Natural killer cell (primary cell): ENCODE results near the gene CAMKK1. TPM values are rescaled to one million over a fixed set of nuclear protein-coding genes. Genes with fewer than 3 reads are reported as not detected.
A peak's percentile ranks its signal among the peaks of the same experiment; 100 is the strongest.

Experiments used
- ATAC-seq, 3 donors: fragments of 150-1000 bp in 2 of 3; fragments of 200-7000 bp in 1 of 3; cut with Tn5 transposase; 1 replicate in 1 of 3; 2 replicates in 2 of 3; pipeline ENCODE4 v1.10.0; 2021; ENCODE audit warnings: mild to moderate bottlenecking in 2 of 3, moderate library complexity in 2 of 3
- DNase-seq, 2 donors: peaks; one replicate each; pipeline versions ENCODE4 v3.0.0 to v3.0.0-alpha.2; 2013 to 2021; ENCODE audit warnings: mixed read lengths in 1 of 2
- H3K27ac ChIP-seq: one replicate; pipeline ENCODE4 v1.5.1; 2013; ENCODE audit warnings: mild to moderate bottlenecking, low read length
- H3K27me3 ChIP-seq: one replicate; pipeline ENCODE4 v1.6.1; 2013; ENCODE audit warnings: low read length; ENCODE audit not compliant: control insufficient read depth, insufficient read depth
- H3K36me3 ChIP-seq: one replicate; pipeline ENCODE4 v1.6.1; 2013; ENCODE audit warnings: low read length; ENCODE audit not compliant: control insufficient read depth, insufficient read depth
- H3K4me1 ChIP-seq: one replicate; pipeline ENCODE4 v1.6.1; 2013; ENCODE audit warnings: low read length; ENCODE audit not compliant: control insufficient read depth, insufficient read depth
- H3K4me3 ChIP-seq: one replicate; pipeline ENCODE4 v1.5.1; 2013; ENCODE audit warnings: low read length
- H3K9me3 ChIP-seq: one replicate; pipeline ENCODE4 v1.6.1; 2013; ENCODE audit warnings: low read length; ENCODE audit not compliant: control insufficient read depth, insufficient read depth
- H3K27ac Mint-ChIP-seq, 2 donors: one replicate each; pipeline ENCODE4 v1.8.0; 2022; ENCODE audit warnings: mild to moderate bottlenecking in 2 of 2, mixed read lengths in 2 of 2, moderate library complexity in 1 of 2
- H3K27me3 Mint-ChIP-seq, 2 donors: one replicate each; pipeline ENCODE4 v1.8.0; 2022; ENCODE audit warnings: low read depth in 2 of 2, mixed read lengths in 2 of 2
- H3K36me3 Mint-ChIP-seq: one replicate; pipeline ENCODE4 v1.8.0; 2022; ENCODE audit warnings: mixed read lengths
- H3K4me1 Mint-ChIP-seq, 2 donors: one replicate each; pipeline ENCODE4 v1.8.0; 2022; ENCODE audit warnings: mixed read lengths in 2 of 2
- H3K4me3 Mint-ChIP-seq: one replicate; pipeline ENCODE4 v1.8.0; 2022; ENCODE audit warnings: mild to moderate bottlenecking, moderate library complexity, mixed read lengths
- H3K9me3 Mint-ChIP-seq, 2 donors: one replicate each; pipeline ENCODE4 v1.8.0; 2022; ENCODE audit warnings: mixed read lengths in 2 of 2
- CTCF ChIP-seq: fragments of 200-600 bp; IDR thresholded peaks from one replicate; pipeline ENCODE4 v1.8.0; 2022; ENCODE audit warnings: antibody characterized with exemption
- WGBS: methylation state at CpG from one replicate; pipeline ENCODE4 v1.1.7; 2013; ENCODE audit warnings: missing lambda C conversion rate; ENCODE audit not compliant: insufficient coverage; 5-methylcytosine and 5-hydroxymethylcytosine counted together
- intact Hi-C: fragments of 100-400 bp; cut with micrococcal nuclease; formaldehyde crosslinking; loops from one replicate; pipeline ENCODE4 v1.14.2; 2022
- total RNA-seq, 4 donors: library from RNA; stranded (reverse); fragments of 120-200 nt in 1 of 4; gene quantifications; one replicate each; pipeline versions ENCODE4 v1.2.3 to v1.2.4, GENCODE V29; 2013 to 2022

The CAMKK1 gene
- total RNA-seq, 3 donors from 2014 or later (not counting 1 experiment from before 2014, with no cell fraction given), result 3.2 to 4.3 (median 3.9) TPM

GRCh38 chr17:3885271-3885670, 7.6 kb downstream of the CAMKK1 start:
- H3K4me3 Mint-ChIP-seq, result no peak overlapping the region

GRCh38 chr17:3884188-3884587, 8.7 kb downstream of the CAMKK1 start:
- Mint-ChIP-seq H3K4me1 (peaks cover 13 to 25% of the 10 kb centered on the region in 2 donors), H3K4me3 (no peak overlapping the region), H3K27me3 (no peaks in the 10 kb centered on the region), H3K36me3 (no peaks in the 10 kb centered on the region), H3K27ac (no peak overlapping the region), H3K9me3 (no peaks in the 10 kb centered on the region)
- H3K36me3 ChIP-seq, result no peaks in the 10 kb centered on the region
- no peaks in the 10 kb centered on the region for H3K27me3 ChIP-seq
- H3K4me1 ChIP-seq, result peaks cover 18% of the 10 kb centered on the region
- DNase-seq (no peak), ATAC-seq (no peak)
- WGBS, result 94% methylated on average over 12 of the region's 12 CpGs
- no peak overlapping the region for H3K4me3 ChIP-seq
- no peak overlapping the region for H3K27ac ChIP-seq
- intact Hi-C loops, result no loop called here
- TF ChIP-seq CTCF, result no peak
- no peaks in the 10 kb centered on the region for H3K9me3 ChIP-seq

More at GRCh38 chr17:3885271-3885670, 7.6 kb downstream of the CAMKK1 start:
- WGBS, result 93% methylated on average over 14 of the region's 14 CpGs
- H3K36me3 ChIP-seq, result no peaks in the 10 kb centered on the region
- Mint-ChIP-seq H3K4me1 (peaks cover 13 to 26% of the 10 kb centered on the region in 2 donors), H3K27me3 (no peaks in the 10 kb centered on the region), H3K36me3 (no peaks in the 10 kb centered on the region), H3K9me3 (no peaks in the 10 kb centered on the region), H3K27ac (peak overlapping the region in 1 of 2 donors; percentile 30)
- H3K27ac ChIP-seq, result no peak overlapping the region
- H3K4me1 ChIP-seq, result peaks cover 18% of the 10 kb centered on the region
- no peak for ATAC-seq
- DNase-seq, result no peak
- no peaks in the 10 kb centered on the region for H3K9me3 ChIP-seq
- H3K27me3 ChIP-seq, result no peaks in the 10 kb centered on the region
- H3K4me3 ChIP-seq, result no peak overlapping the region
- intact Hi-C loops, result no loop called here
- TF ChIP-seq CTCF, result no peak

GRCh38 chr17:3882276-3882675, 10.6 kb downstream of the CAMKK1 start:
- H3K27me3 ChIP-seq, result no peaks in the 10 kb centered on the region
- H3K9me3 ChIP-seq, result no peaks in the 10 kb centered on the region
- no peak overlapping the region for H3K27ac Mint-ChIP-seq
- intact Hi-C loops, result no loop called here
- H3K4me1 ChIP-seq, result peaks cover 14% of the 10 kb centered on the region
- no peaks in the 10 kb centered on the region for H3K36me3 Mint-ChIP-seq
- H3K9me3 Mint-ChIP-seq, result no peaks in the 10 kb centered on the region
- DNase-seq (no peak), ATAC-seq (no peak)
- TF ChIP-seq CTCF, result no peak
- H3K27me3 Mint-ChIP-seq, result no peaks in the 10 kb centered on the region
- no peaks in the 10 kb centered on the region for H3K36me3 ChIP-seq
- no peak overlapping the region for H3K4me3 ChIP-seq
- no peak overlapping the region for H3K4me3 Mint-ChIP-seq
- peaks cover 12 to 18% of the 10 kb centered on the region in 2 donors for H3K4me1 Mint-ChIP-seq
- H3K27ac ChIP-seq, result no peak overlapping the region
- WGBS, result 89% methylated on average over 4 of the region's 4 CpGs

- no peaks in the 10 kb centered on the region for H3K9me3 ChIP-seq
- Mint-ChIP-seq H3K9me3 (no peaks in the 10 kb centered on the region), H3K4me1 (peaks cover 0 to 6% of the 10 kb centered on the region in 2 donors), H3K4me3 (no peak overlapping the region), H3K36me3 (no peaks in the 10 kb centered on the region), H3K27me3 (no peaks in the 10 kb centered on the region), H3K27ac (no peak overlapping the region)
- no peak for DNase-seq
- no peak for TF ChIP-seq CTCF
- no peak overlapping the region for H3K27ac ChIP-seq
- no peaks in the 10 kb centered on the region for H3K27me3 ChIP-seq
- intact Hi-C loops, result no loop called here
- WGBS, result 89% methylated on average over 7 of the region's 7 CpGs
- no peak overlapping the region for H3K4me3 ChIP-seq
- no peak for ATAC-seq
- no peaks in the 10 kb centered on the region for H3K36me3 ChIP-seq
- peaks cover 1% of the 10 kb centered on the region for H3K4me1 ChIP-seq
These were observed 11.9 kb downstream of the CAMKK1 start for GRCh38 chr17:3880983-3881382.
